Medulla oblongata (tissue), 1 donor: ENCODE measurements around the gene BPHL.
"Not testable (repeated sequence)": the region's sequence is repeated elsewhere in the genome, so short reads cannot be mapped to it uniquely, and the experiment has no call there.

Source experiments
- DNase-seq: peaks from one replicate; pipeline ENCODE4 v3.0.0-alpha.2; 2015; ENCODE audit errors: extremely low spot score

BPHL gene

DNA sequence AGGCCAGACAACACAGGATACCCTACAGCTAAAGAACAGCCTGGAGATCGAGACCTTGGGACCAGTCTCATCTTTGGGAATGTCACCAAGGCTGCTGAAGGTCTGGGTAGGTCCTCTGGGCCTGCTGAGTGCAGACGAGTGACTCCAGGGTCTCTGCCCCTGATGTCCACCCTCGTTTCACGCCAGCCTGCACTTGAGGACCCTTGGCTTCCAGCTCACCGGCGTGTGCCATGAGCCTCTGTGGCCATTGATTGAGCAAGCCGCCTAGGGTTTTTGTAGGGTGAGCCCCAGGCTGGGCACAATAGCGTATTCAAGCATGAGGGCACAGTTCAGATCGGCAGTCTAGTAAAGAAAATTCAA, 4.3 kb downstream of the BPHL start:
- DNase-seq: no peak

DNA sequence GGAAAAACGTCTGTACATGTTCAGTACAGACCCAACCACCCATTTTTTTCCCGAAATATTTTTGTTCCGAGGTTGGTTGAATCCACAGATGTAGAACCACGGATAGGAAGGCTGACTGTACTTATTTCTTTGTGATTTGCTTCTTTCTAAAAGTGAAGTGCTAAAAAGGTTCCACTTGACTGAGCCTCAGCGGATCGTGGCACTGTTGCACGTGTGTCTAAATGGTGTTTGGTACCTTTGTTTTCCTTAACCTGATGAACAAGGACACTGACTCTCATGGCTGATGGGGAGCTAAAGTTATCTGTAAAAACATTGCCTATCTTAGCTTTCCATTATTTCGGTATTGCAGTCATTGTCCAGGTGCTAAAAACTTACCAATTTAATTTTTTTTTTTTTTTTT, 6.2 kb downstream of the BPHL start:
- no peak for DNase-seq

DNA sequence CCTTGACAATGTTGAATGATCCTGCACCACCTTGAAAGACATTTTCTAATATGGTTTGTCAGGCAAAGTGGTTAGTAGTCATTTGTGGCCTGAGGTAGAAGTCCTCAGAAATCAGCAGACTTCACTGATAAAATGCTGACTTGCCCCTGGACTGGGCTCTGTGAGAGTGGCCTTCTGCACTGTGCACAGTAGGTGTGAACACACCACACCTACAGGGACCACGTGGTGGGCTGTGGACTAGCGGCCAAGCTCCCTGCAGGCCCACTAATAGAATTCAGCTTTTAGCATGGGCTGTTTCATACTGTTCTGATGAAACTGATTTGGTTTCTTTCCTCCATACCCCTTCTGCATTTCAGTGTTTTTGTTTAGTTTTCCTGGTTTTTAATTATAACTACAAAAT, 7.3 kb downstream of the BPHL start:
- no peak for DNase-seq

DNA sequence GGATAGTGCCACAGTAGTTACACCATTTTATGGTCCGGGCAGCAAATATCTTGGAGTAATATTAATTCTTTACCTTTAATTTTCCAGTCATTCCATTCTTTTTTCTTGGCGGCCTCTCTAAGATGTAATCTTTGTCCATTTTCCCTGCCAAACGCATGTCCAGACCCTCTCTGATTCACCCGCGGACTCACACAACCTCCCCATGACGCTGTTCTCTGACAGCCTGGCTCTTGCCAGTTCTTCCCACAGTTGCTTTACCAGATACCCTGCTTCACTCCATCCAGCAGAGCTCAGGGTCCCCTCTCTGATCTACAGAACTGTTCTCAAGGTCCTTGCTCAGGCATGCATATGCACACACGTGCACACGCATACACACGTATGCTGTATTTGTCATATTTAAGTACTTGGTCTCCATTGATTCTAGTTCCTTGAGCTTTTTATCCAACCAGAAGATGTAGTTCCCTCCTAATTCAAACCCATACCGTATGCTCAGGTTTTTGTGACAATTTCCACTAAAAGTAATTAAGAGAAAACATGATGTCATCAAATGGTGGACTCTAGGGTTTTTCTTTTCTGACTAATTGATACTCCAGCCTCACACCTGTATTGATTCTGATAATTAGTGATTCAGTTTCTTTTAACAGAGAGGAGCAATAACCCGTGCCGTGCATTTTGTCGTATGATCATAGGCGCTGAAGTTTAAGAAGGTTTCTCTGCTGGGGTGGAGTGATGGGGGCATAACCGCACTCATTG, 10.0 kb downstream of the BPHL start:
- no peak for DNase-seq

DNA sequence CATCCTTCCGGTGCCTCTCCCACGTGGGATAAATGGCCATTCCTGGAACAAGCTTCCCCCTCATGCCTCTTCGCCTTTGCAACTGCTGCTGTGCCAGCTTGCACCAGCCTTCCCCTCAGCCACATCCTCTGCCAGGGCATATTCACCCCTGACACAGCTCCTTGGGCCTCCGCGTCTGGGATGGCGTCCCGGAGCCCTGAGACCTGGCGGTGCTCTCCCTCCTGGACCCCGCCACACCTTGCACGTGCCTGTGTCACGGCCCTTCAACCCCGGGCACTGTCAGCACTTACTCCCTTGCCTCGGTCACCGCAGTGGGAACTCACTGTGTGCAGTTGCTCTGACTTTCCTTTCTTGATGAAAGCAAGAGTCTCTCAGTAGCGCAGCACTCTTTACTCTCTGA, 13.2 kb downstream of the BPHL start:
- DNase-seq: no peak

DNA sequence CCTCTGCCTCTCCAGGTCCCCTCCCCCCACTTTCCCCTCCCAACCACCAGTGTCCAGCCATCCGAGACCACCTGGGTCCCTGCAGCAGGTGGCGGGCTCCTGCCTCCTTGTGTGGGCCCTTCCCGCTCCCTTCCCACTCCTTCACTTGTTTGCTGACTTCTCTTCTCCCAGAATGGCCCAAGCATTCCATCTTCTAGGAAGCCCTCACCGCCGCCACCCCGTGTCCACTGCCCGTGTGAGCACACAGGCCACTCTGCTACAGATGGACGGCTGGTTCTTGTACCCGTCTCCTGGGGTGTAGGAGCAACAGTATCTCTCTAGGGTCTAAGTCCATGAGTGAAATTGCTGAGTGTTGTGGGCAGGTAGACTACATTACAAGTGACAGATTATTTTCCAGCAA, 15.0 kb downstream of the BPHL start:
- DNase-seq: no peak

DNA sequence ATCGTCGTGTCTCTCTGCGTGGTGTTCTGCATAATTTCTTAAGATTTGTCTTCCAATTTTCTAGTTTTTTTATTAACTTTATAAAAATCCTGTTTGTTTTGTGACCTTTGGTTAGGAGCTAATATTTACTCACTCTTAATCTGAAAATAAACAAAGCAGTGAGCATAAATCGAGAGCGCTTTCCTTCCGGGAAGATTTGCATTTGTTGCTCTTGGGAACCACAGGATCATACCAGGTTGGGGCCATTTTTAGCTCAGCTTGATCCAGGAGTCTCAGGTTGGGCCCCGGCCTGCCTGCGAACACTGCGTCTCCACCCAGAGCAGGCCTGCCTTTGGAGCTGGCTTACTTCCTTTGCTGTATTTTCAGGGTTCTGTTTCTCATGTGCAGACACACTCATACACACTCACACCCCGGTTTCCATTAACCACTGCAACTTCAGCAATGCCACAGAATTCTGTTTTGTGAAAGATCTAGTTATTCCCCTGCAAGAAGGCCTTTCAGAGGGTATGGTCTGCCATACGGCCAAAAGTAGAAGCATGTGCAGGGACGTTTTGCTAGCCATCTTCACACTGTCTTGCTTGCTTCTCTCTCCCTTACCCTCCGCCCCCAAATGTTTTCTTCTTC, 17.3 kb downstream of the BPHL start:
- DNase-seq: no peak

DNA sequence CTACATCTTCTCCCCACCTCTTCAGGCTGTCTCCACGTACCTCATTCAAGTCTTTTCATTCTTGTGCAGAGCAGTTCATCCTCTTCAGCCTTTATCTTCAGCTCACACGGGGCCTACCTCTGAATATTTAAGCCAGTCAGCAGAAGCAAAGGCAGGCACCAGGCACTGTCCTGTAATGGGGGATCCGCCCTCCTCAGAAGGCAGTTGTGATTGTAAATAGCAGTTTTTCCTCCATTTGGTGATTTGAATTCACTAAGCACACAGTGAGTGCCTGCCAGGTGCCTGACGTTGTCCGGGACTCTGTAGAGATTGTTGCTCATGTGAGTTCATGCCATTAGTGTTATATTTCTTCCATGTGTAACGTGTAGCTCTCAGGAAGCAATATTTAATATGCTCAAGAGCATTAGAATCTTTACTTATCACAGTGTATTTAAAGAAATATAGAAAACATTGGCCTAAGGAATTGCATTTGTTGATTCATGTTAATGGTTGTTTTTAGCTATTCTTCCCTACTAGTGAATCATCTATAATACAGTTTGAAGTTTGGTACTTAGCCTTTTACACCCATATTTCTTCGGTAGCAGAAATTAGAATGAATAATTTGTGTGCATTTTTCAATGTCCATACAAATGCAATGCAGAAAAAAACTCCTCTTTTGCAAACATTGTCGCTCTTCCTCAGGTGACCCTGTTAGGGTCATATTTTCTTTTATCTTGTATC, 17.9 kb downstream of the BPHL start:
- DNase-seq: no peak

DNA sequence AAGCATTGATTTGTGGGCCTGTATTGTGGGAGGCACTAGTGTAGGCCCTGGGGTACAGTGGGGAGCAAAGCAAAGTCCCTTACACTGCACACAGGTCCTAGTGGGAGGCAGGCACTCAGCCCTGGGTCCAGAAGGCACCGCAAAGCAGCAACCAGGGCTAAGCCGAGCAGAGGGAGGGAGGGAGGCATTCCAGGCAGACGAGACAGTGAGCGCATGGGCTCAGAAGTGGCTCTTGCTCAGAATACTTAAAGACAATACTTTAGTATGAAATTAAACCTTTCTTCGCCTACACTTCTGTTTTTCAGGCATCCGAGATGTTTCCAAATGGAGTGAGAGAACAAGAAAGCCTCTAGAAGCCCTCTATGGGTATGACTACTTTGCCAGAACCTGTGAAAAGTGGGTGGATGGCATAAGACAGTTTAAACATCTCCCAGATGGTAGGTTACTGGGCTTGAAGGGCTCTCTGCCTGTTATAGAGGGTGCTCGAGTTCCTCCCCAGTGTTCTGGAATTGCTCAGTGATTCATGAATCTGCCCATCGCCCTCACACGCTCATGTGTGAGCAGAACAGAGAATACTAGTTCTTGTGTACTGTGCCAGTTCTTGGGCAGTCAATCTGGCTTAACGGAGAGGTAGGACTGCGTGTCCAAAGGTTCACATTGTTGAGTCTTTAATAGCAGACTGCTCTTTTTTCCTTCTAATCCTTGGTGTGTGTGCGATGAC, 18.7 kb downstream of the BPHL start:
- no peak for DNase-seq

DNA sequence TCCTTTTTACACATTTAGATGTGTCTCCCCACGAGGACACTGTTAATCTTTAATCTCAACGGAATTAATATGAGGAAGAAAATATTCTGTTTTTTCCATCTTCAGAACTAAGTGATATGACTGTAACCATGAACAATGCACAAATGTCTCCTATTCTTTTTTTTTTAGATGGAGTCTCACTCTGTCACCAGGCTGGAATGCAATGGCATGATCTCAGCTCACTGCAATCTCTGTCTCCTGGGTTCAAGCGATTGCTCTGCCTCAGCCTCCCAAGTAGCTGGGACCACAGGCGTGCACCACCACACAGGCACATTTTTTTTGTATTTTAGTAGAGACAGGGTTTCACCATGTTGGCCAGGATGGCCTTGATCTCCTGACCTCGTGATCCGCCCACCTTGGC, 19.4 kb downstream of the BPHL start:
- not testable (repeated sequence) for DNase-seq

DNA sequence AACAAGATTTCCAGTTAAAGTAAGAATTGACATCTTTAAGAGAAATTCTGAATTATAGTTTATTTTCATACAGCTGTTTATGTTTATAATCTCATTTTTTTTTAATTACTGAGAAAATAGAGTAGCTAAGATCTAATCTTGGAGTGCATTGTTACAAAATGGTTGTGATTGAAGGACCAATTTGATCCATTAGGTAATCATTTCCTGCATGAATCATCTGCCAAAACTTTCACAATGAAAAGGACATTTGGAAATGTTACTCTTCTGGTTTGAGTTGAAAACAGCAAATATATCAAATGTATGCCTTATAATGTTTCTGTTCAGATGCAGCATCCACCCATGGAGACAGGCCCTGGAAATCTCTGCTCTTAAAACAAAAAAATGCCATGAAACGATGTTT, 19.8 kb downstream of the BPHL start:
- no peak for DNase-seq

DNA sequence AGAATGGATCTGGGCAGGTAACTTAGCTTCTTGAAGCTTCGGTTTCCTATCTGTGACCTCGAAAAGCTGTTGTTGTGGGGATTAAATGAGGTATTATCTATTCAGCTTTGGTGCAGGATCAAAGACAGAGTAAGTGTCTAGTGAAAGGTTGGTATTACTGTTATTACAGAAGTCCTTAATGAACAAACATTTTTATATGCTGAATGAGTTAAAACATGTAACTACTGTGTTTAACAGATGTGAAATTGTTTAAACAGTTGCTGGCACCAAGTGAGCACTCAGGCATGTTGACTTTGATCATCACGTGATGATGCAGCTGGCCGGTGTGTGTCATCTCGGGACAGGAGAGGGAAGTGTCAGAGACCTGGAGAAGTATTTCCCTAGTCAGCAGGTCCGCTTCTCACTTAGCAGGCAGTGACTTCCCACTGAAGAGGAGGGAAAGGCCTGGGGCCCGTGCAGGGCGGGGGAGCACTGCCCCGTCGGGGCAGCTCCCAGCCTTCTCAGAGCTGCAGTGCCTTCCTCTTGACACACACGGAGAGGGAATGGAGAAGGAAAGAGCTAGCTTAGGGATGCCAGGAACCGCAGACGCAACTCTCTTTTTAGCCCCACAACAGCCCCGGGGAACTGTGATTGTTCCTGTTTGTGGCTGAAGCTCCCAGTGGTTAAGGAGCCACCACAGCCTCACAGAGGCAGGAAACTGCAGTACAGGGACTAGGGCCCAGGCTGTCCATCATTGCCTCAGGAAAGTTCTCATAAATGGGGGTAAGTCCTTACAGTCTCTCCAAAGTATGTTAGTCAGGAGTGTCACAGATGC, 20.8 kb downstream of the BPHL start:
- peak; percentile 70 for DNase-seq

DNA sequence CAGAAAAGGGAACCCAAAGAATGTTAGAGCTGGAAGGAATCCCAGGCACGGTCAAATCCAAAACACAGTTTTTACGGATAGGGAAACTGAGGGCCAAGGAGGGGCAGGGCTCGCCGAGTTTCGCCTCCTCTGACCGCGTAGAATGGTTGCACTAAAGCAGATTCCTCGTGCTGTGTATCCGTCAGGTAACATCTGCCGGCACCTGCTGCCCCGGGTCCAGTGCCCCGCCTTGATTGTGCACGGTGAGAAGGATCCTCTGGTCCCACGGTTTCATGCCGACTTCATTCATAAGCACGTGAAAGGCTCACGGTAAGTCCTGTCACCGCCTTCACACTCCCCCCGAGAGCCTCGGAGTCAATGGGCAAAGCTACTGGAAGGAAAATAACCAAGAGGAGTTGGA, 21.7 kb downstream of the BPHL start:
- no peak for DNase-seq

DNA sequence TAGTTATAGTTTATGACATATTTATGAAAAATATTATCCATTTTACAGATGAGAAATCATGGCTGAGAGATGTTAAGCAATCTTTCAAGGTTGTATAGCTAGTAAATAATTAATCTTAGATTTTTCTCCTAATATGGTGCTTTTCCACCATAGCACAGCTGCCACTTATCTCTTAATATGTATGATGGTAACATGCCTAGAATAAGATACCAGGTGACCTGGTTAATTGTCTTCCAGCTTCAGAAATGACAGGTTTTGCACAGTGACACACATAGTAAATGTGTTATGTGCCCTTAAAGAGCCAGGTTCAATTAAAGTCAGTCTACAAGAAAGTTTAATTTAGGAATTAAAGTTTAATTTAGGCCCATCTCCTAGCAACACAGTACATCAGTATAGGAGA, 24.0 kb downstream of the BPHL start:
- no peak for DNase-seq

DNA sequence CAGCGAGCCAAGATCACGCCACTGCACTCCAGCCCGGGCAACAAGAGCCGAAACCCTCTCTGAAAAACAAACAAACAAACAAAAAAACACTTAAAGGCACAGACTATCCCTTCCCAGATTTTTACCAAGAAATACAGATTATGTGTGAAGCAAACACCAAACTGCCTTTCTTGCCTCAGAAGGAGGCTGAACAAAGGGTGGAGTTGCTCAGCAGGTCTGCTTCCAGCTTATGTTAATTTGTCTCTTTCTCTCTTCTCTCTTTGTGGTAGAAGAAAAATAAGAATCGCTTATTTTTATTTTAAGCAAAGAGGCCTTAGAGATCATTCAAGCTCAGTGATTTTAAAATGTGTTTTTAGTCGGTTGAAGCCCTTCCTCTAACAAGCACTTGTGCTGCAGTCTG, 24.6 kb downstream of the BPHL start:
- no peak for DNase-seq

DNA sequence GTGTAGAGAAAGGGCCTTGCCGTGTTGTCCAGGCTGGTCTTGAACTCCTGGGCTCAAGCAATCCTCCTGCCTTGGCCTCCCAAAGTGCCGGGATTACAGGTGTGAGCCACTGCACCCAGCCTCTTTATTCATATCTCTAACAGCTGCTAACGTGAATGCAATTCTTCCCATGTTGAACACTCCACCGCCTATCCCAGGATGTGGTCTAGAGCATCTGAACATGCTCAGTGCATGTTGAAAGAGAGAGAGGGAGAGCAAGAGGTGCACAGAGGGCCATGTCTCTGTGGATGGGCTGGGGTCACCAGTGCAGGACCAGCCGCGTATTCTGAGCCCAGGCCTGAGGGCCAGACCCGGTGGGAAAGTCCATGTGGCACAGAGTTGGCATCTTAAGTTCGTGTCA, 26.1 kb downstream of the BPHL start:
- no peak for DNase-seq

DNA sequence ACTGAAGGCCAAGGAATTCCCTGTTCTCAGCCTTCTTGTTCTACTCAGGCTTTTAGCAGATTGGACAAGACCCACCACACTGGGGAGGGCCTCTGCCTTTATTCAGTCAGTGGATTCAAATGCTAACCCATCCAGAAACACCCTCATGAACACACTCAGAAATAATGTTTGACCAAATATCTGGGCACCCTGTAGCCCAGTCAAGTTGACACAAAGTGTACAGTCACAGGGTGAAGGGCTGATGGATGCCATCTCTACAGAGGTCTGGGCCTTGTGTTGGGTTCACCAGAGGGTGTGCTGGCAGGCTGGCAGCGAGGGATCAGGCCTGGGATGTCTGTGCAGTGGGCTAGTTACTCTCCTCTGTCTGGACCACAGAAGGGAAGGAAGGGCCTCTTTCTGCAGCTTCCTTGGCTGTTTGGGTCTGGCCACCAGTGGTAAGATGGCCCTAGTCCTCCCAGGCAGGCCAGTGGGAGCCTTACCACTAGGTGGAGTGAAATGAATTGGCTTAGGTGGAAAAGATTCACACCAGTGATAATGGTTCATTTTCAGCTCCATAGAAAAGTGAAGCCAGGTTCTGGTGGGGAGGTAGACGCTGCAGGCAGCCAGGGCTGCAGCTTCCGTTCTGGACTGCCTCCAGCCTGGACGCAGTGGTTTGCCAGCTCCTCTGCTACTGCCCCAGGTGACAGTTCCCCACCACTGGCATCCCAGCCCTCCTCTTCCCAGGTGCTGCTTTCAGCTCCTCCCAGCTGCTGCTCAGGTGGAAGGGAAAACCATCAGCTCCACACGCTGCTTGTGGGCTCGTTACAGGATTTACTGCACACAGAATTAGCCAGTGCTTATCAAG, 29.6 kb downstream of the BPHL start:
- no peak for DNase-seq

DNA sequence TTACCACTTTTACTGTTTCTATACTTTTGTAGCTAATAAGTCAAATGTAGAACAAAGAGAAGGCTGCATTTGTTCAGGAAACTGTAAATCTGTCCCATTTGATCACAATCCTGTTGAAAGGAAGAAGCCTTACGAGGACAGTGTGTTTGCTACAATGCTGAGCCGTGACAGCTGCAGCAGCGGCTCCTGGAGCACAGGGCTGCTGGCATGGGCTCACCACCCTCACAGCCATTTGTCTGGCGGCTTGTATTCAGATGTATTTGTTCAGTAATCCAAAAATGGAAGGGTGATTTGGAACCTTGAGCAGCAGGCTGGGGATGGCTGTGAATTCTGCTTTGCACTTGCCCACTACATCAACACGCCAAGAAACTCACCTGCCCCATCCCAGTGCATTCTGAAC, 33.2 kb downstream of the BPHL start:
- DNase-seq: no peak

DNA sequence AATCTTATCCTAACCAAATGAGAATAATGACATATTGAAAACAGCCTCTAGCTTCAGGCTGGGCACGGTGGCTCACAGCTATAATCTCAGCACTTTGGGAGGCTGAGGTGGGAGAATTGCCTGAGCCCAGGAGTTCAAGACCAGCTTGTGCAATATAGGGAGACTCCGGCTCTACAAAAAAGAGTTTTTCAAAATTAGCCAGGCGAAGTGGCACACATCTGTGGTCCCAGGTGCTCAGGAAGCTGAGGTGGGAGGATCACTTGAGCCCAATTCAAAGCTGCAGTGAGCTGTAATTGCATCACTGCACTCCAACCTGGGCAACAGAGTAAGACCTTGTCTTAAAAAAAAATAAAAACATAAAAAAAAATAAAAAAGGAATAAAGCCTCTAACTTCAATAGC, 34.2 kb downstream of the BPHL start:
- DNase-seq: no peak

DNA sequence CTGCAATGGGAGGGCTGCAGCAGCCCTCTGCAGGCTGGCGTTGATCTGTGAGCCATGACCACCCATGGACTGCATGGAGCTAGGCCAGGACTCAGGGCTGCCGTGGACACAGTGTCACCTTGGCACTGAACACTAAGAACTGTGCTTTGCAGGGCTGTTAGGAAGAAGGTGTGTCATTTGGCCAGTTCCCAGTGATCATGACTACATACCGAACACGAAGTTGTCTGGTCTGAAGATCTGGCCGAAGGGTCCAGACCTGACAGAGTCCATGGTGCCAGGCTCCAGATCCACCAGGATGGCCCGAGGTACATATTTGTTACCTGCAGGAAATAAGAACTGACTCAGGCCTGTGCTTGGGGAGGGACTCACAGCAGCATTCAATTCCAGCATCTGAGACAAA, 36.9 kb downstream of the BPHL start:
- not testable (repeated sequence) for DNase-seq
